ENCODE results near the gene PSMA1.

- no peak for TF ChIP-seq CTCF (IDR thresholded peaks at IDR 0.05)
- TF ChIP-seq POLR2AphosphoS5 (IDR thresholded peaks at IDR 0.05): no peak
- TF ChIP-seq POLR2A (IDR thresholded peaks at IDR 0.05): no peak
Measured at GRCh38 chr11:14522245-14522644, 2.1 kb upstream of the PSMA1 start.
